ENCODE data around the gene GADL1.

Gene GADL1, protein sequence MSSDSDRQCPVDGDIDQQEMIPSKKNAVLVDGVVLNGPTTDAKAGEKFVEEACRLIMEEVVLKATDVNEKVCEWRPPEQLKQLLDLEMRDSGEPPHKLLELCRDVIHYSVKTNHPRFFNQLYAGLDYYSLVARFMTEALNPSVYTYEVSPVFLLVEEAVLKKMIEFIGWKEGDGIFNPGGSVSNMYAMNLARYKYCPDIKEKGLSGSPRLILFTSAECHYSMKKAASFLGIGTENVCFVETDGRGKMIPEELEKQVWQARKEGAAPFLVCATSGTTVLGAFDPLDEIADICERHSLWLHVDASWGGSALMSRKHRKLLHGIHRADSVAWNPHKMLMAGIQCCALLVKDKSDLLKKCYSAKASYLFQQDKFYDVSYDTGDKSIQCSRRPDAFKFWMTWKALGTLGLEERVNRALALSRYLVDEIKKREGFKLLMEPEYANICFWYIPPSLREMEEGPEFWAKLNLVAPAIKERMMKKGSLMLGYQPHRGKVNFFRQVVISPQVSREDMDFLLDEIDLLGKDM

DNA sequence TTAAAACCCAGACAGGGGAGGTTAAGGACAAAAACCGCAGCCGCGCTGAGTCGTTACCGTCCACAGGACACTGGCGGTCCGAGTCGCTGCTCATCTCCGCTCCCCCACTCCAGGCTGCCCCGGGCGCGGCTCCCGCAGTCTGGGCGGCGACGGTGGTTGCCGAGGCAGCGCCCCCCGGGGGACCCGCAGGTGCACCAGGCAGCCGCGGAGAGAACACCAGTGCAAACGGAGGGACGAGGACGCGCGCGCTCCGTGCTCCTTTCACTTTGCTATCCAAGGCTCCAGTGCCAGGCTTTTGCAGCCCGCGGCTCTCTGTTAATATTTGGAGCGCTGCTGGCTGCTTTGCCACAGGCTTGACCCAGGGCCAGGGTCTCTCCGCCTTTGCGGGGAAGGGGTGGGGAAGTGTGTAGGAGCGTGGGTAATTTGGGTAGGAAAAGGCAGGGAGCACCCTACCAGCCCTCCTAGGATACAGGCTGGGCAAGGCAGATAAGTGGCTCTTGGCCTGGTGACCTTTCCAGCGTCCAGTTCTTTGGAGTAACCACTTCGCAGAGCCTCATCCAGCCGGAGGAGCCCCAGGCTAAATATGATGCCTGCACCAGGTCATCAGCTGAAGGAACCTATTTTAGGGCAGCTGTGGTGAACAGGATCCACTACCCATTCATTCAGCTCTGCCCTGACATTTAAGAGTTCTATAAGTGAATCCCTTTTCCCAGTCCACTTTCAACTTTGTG lies at the start of gene GADL1:
GADL1 (minus strand) TSS at position 141 of the 731 bp plus-strand sequence; CDS start at position 94, 47 bp downstream.
- DNase-seq, result peak; percentile 59

DNA sequence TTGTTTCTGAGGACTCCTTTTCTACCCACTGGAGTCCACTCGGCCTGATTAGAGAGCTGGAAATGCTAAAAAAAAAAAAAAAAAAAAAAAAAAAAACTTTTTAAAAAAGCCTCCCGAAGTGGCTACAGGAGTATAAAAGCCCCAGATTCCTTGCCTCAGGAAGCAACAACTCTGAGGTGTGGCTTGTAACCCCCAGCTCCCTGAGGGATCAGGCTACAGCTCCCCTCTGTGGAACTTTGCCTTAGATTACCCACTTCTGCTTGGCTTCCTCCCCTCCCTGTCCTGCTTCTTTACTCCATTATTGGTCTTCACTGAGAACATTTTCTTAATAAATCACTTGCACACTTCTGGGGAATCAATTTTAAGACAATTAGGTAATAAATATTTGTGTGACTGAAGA lies 49.7 kb upstream of the GADL1 start:
- no peak for DNase-seq

DNA sequence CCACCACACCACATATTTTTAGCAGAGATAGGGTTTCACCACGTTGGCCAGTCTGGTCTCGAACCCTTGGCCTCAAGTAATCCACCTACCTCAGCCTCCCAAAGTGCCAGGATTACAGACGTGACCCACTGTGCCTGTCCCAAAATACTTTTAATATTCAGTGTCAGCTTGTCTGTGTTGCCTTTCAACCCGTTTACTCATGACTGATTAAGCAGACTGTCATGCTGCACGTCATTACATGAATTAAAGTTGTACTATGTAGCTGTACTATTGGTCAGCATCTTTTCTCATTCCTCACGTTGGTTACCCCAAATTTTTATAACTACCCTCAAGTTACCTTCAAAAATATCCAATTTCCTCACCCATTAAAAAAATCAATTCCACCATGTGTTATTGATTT lies 48.7 kb upstream of the GADL1 start:
- no peak for DNase-seq

DNA sequence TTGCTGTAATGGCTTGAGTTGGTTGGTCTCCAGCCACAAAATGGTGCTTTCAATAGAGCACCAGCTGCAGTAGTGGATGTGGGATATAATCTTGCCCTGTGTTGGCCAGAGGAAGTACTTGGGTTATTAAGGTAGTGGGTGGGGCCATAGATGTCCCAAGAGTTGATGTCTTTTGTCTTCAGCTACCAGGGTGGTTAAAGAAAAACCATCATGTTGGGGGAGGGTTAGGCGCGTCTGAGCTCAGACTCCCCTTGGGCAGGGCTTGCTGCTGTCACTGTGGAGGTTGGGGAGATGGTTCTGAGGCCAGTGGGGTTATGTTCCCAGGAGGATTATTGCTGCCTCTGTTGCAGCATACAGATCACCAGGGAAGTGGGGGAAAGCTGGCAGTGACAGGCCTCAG lies 46.9 kb upstream of the GADL1 start:
- no peak for DNase-seq

DNA sequence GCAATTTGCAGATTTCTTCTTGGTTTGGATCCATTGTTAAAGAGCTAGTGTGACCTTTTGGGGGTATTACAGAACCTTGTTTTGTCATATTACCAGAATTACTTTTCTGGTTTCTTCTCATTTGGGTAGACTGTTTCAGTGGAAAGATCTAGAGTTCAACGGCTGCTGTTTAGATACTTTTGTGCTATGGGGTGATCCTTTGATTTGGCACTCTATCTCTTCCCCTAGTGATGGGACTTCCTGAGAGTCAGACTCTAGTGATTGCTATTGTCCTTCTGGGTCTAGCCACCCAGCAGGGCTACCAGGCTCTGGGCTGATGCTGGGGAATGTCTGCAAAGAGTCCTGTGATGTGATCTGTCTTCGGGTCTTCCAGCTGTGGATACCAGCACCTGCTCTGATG lies 46.3 kb upstream of the GADL1 start:
- no peak for DNase-seq

DNA sequence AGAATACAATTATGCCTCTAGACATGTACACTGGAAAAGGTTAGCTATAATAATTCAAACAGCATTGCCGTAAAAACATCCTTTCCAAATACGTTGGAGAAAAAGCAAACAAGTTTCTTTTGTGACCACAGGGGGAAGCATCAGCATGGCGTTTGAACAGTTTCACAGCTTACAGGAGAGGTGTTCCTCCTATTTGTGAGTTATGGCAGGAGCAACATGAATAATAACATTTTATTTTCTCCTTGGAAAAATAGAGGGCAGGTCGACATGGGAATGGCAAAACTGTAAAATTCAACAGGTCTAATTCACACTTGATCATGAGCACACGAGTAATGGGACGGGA lies 39.7 kb upstream of the GADL1 start:
- peak; percentile 35 for DNase-seq

DNA sequence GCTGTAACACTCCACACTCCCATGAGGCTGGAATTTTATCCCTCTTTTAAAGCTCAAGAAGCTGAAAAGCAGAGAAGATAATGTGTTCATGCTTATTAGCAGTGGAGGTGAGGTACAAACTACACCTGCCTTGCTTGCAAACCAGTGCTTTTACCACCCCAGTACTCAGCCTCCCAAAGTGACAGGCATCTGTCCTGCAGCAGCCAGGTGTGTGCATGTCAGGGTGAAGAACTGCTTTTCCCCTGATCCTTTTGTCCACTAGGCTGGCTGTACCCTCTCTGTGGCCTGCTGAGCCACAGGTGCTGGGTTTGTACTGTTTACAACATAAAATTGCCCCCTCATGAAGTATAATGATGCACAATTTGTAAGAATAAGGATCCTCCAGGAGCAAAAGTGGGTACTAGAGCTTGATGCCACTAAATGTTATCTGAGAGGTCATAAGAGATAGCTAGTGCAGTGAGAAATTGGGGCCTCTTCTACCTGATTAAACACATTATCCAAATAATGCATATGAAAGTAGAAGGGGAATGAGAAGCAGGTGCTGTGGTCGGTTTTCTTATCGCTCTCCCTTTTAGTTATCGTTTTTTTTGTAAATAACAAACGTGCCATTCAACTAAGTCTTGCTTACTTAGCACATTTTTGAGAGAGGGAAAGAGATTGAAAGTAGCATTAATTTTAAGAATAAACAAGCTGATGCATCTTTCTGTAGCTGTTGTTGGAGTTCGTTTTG lies 39.2 kb upstream of the GADL1 start:
- DNase-seq, result no peak

DNA sequence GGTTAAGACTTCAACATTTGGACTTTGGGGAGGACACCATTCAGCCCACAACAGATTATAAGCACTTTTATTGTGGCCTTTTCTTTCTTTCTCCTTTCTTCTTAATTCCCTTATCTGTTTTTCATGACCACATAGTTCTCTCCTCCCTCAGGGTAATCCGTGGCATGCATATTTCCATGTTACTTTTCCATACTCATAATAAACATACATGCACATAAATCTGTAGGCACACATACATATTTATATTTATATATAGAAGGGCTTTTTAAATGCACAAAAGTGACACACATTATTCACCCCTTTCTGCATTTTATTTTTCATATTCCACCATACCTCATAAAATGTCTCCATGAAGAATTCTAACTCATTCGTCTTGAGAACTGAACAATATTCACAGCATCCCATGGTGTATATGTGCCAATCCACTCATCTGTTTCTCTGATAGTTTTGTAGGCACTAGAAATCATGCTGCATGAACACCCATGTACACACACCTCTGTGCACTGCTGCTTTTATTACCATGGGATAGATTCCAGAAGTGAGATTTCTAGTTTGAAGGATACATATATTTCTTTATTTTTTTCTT lies 38.1 kb upstream of the GADL1 start:
- no peak for DNase-seq

DNA sequence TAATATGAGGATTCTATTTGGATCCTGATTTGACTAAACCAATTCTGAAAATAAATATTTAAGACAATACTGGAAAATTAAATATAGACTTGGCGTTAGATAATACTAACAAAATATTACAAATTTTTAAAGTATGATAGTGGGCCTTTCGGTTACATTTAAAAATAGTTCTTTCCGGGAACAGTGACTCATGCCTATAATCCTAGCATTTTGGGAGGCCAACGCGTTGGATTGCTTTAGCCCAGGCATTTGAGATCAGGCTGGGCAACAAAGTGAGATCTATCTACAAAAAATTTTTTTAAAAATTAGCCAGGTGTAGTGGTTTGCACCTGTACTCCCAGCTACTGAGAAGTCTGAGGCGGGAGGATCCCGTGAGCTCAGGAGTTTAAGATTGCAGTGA lies 30.3 kb upstream of the GADL1 start:
- no peak for DNase-seq

DNA sequence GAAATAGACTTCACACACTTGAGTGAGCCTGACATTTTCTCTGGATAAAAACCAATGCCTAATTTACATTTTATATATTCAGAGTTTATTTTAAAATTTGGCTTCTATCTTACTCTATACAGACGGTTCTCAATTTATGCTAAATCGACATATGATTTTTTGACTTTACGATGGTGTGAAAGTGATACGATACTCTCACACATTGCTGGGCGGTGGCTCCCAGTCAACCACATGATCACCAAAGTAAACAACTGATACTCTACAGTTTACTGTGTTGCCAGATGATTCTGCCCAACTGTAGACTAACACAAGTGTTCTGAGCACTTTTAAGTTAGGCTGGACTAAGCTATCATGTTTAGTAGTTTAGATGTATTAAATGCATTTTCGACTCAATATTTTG lies 25.1 kb upstream of the GADL1 start:
- no peak for DNase-seq

DNA sequence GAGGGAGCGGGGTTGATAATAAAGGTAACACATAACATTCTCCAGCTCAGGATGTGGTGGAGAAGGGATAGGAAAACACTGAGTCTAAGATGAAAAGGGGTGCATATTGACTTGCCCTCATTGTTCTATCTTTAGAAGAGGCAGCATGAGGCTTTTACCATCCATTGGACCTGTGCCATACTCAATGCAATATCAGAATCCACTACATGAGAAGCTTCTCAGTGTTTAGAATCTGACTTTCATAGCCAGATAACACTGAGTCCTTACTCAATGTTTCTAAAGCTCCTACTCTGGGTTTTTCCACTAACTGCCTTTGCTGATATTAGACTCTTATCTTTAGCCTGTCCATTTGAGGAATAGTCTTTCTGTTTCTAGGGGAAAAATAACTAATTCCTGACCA lies 24.3 kb upstream of the GADL1 start:
- no peak for DNase-seq

DNA sequence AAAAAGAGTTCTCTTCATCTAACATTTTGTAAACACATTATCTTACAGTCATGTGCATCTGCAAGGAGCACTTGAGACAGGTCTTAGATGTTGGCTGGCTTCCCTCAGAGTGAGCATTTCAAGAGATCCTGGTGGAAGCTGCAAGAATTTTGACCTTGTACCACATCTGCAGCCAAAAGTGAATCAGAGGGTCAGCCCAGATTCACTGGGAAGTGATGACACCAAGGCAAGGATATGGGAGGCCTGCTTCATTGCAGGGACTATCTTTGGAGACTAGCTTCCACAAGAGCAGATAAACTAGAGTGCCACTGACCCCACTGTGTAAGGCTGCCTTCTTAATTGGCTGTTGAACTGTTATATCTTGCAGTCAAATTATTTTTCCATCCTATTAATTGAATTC lies 21.3 kb upstream of the GADL1 start:
- no peak for DNase-seq

DNA sequence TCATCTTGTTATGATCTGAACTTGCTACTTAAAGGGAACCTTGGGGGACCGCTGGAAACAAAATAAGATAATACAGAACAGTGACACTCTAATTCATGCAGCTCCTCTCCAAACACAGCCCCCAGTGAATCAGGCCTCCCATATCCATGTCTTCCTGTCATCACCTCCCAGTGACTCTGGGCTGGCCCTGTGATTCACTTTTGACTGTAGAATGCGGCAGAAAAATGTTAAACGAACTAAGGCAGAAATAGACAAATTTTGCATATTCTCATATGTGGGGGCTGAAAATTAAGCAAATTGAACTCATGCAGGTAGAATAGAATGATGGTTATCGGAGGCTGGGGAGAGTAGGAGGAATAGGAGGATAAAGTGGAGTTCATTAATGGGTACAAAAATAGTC lies 20.2 kb upstream of the GADL1 start:
- DNase-seq, result no peak

DNA sequence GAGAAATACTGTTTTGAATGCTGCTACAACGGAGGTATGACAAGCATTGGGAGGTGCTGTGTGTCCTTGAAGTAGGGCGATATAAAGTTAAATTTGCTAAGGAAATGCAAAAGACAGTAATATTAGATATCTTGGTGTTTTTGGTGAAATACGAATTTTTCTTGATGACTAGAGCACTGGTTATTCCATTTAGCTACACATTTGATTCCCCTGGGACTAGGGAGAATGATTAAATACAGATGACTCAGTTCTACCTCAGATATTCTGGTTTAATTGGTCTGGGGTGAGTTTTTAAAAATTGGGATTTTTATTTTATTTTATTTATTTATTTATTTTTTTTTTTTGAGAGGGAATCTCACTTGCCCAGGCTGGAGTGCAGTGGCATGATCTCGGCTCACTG lies 18.7 kb upstream of the GADL1 start:
- no peak for DNase-seq

DNA sequence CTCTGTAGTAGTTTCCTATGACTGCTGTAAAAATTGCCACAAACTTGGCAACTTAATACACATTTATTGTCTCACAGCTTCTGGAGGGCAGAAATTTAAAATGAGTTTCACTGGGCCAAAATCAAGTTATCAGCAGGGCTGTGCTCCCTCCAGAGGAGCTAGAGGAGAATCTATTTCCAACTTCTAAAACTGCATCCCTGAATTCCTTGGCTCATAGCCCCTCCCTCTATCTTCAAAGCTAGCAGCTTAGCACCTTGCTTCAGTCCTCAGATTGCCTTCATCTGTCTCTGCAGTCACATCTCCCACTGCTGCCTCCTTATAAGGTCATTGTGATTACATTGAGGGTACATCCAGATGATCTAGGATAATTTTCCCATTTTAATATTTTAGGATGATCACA lies 17.8 kb upstream of the GADL1 start:
- no peak for DNase-seq

DNA sequence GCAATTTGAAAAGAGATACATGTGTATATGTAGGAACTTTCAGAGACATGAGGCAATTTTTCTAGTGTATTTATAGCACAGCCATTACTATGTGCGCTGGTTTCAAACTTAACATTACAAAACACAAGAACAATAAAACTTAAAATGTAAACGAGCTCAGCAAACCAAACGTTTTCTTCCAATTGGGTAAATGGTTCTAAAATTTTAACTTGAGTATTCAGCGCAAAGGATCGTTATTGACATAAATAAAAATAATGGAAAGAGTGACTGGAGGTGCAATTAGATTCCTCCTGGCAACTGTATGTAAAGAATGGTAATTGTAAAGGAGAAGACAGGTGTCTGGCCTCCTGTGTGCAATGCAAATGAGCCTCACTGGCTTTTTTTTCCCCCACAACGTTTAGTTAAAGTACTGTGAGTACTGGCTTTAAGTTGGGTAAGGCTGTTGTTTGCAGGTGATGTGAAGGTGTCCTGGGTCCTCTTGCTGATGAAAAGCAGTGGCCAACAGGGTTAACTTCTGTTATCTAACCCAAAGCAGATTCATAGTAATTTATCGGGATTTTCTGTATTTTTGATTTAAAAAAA lies 14.1 kb upstream of the GADL1 start:
- no peak for DNase-seq

DNA sequence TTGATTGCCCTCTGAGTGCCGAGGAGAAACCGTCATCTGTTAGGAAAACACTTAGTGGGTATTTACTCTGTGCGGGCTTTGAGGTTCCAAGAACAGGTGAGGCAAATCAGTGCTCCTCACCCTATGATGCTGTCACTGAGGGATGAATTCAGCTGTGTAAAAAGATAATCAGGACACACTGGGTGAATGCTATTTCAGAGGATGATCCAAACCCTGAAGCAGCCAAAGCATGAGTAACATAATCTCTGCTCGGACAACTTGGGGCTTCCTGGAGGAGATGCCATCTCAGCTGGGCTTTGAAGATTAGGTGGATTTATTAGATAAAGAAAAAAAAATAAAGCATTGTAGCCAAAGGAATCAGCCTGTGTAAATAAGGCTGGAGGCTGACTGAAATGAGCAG lies 10.5 kb upstream of the GADL1 start:
- DNase-seq, result no peak

DNA sequence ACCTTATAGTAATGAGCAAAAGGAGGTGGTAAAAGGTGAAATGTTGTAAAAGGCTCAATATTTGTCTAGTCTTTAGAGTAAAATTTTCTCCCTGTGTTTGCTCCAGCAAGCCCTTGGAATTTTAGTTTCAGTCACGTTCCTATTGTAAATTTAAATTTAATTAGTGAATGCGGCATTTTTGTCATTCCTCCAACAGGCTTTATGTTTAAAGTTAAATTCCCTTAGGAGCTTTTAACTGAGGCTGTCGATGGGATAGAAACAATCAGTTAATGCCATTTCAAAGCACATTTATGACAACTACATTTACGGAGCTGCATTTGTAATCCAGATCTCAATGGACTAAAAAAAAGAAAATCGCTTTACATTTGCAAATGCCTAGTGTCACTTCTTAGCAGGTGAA lies 868 bp upstream of the GADL1 start:
- no peak for DNase-seq

DNA sequence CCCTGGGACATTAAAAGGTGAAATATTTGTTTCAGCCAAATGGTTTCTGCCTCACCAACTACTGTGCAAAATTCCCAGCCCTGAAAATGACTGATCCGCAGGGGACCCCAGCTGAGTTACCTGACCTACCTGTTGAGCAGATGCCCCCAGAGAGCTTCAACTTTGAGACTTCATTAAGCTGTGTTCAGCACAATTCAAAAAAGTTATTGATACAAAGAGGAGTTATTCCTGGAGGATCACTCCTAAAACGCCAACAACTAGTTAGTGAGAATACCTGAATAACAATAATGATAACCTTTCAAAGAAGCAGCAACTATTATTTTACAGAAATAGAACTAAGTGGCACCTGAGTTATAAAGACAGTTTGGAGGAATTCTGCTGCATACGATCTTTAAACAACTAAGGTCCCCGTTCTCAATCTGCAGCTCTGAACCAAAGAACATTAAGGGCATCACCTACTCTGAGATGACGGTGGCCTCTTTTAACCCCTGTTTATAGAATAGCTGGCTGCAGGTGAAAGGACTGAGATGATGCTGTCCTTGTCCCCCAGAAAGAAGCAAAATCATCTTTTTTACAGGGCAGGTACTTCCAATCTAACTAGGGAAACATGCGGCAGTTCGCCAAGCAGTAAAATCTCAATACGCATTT lies 659 bp downstream of the GADL1 start:
- DNase-seq, result no peak

DNA sequence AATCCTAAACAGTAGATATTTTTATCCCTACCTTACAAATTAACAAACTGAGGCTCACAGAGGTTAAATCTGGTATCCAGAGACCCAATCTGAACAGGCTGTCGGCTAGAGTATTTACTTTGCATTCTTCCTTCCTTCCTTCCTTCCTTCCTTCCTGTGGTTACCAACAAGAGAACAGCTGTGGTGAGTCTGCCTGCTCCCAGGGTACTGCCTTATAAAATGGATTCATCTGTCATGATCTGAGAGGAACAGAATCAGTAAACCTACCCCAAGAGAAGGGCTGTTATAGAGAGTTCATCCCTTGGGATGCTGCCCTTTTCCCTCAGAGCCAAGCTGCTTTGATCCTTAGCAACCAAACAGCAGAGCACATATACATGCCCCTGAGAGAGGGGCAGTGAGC lies 3.6 kb downstream of the GADL1 start:
- DNase-seq, result no peak

DNA sequence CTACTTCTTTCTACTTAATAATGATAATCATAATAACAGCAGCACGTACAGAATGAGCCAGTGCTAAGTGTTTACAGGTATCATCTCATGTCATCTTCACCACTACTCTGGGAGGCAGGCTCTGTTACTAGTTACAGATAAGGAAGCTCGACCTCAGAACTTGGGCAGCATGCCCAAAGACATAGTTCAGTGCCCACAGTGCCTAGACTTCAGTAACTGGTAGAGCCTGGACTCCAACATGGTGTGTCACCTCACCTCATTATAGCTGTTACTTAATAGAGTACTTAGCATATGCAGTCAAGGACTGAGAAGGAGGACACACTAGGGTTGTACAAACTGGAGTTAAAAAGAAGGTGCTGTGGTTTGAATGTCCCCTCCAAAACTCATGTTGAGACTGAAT lies 7.6 kb downstream of the GADL1 start:
- DNase-seq, result no peak

DNA sequence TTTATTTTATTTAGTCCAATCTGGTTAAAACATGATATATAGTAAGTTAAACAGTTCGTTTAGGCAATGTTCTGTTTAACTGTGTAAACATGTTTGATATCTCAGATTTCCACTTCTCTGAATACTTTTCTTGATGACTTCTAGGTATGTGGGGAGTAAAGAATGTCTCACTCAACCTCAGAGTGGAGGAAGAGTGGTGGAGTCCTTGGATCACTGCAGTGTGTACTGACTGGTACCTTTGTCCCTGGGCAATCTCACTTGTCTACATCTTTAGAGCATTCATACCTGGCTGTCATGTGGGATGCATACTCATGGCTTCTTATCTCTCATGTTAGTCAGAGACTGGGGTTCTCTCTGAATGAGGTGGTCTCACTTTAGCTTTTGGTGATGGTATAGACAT lies 15.6 kb downstream of the GADL1 start:
- no peak for DNase-seq
